Vagina (tissue), 2 donors: ENCODE measurements around the gene RS1. TPM values are rescaled to one million over a fixed set of nuclear protein-coding genes. Genes with fewer than 3 reads are reported as not detected.

ENCODE experiments used
- DNase-seq, 2 donors: peaks; one replicate each; pipeline ENCODE4 v3.0.0-alpha.2; 2017; ENCODE audit errors: extremely low spot score in 2 of 2
- H3K27ac ChIP-seq: fragments of 200-600 bp; sonication (generic); one replicate; pipeline ENCODE4 v1.5.1; 2019
- H3K27me3 ChIP-seq: fragments of 200-600 bp; sonication (generic); one replicate; pipeline ENCODE4 v1.5.1; 2019
- H3K36me3 ChIP-seq, 2 donors: fragments of 200-600 bp; sonication (generic); one replicate each; pipeline ENCODE4 v1.5.1; 2017 to 2019
- H3K4me1 ChIP-seq: fragments of 200-600 bp; sonication (generic); one replicate; pipeline ENCODE4 v1.5.1; 2019
- H3K4me3 ChIP-seq, 2 donors: fragments of 200-600 bp; sonication (generic); 1 replicate in 1 of 2; 2 replicates in 1 of 2; pipeline ENCODE4 v1.5.1; 2016 to 2019
- H3K9me3 ChIP-seq: fragments of 200-600 bp; sonication (generic); one replicate; pipeline ENCODE4 v1.5.1; 2019
- POLR2A ChIP-seq, 2 donors: fragments of 450-650 bp; IDR thresholded peaks; one replicate each; pipeline ENCODE4 v1.6.1; 2017; ENCODE audit warnings: antibody characterized with exemption in 2 of 2, mild to moderate bottlenecking in 2 of 2, moderate library complexity in 2 of 2
- POLR2AphosphoS5 ChIP-seq, 2 donors: sonication (generic); formaldehyde crosslinking; IDR thresholded peaks; one replicate each; pipeline ENCODE4 v1.9.0; 2017; ENCODE audit warnings: antibody characterized with exemption in 2 of 2, mild to moderate bottlenecking in 2 of 2, low read depth in 1 of 2; ENCODE audit not compliant: insufficient read depth in 1 of 2
- intact Hi-C: fragments of 100-400 bp; cut with DNase I; formaldehyde crosslinking; loops from one replicate; pipeline ENCODE4 v1.15.1; 2023
- total RNA-seq: library from RNA; depleted of rRNA; stranded (reverse); fragments of >200 nt; gene quantifications from one replicate; pipeline ENCODE4 v1.2.3, GENCODE V29; 2016
- TF ChIP-seq, protein P1 (sequence below), 3 experiments: fragments of 450-650 bp in 2 of 3; fragments of 200-600 bp in 1 of 3; sonication (generic) in 1 of 3; IDR thresholded peaks; one replicate each; pipeline ENCODE4 v1.5.1; 2017 to 2019; ENCODE audit warnings: antibody characterized with exemption in 3 of 3, mild to moderate bottlenecking in 2 of 3, moderate library complexity in 2 of 3

RS1 gene
- total RNA-seq, 1 donor from 2014 or later, result not detected

DNA sequence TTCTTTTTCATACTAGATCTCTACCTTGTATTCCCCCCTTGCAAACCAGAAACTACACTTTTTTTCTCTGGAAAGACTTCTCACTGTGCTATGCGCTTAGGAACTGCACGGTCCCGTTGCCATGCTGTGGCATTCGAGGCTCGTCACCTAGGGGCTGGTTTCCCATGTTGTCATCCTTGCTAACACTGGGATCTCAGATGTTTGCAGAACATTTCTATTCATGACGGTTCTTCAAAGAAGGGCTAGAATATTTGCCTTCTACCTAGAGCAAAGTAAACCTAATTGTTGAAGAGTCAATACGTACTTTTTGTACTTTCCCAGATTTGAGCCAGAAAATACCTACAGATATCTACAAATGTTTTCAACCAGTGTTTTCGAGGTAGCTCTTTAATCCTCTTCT lies 41.0 kb downstream of the RS1 start:
- no peak for DNase-seq
- Histone ChIP-seq H3K27ac (no peak overlapping the region), H3K36me3 (no peaks in the 10 kb centered on the region), H3K4me1 (no peaks in the 10 kb centered on the region), H3K4me3 (no peak overlapping the region), H3K9me3 (no peaks in the 10 kb centered on the region), H3K27me3 (no peaks in the 10 kb centered on the region)
- no peak for TF ChIP-seq POLR2AphosphoS5 (IDR thresholded peaks at IDR 0.05; ENCODE audit: insufficient read depth in 1 of 2, low read depth in 1 of 2)
- TF ChIP-seq POLR2A (IDR thresholded peaks at IDR 0.05), result no peak
- TF ChIP-seq, protein P1, sequence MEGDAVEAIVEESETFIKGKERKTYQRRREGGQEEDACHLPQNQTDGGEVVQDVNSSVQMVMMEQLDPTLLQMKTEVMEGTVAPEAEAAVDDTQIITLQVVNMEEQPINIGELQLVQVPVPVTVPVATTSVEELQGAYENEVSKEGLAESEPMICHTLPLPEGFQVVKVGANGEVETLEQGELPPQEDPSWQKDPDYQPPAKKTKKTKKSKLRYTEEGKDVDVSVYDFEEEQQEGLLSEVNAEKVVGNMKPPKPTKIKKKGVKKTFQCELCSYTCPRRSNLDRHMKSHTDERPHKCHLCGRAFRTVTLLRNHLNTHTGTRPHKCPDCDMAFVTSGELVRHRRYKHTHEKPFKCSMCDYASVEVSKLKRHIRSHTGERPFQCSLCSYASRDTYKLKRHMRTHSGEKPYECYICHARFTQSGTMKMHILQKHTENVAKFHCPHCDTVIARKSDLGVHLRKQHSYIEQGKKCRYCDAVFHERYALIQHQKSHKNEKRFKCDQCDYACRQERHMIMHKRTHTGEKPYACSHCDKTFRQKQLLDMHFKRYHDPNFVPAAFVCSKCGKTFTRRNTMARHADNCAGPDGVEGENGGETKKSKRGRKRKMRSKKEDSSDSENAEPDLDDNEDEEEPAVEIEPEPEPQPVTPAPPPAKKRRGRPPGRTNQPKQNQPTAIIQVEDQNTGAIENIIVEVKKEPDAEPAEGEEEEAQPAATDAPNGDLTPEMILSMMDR (IDR thresholded peaks at IDR 0.05), result no peak
- intact Hi-C loops, result no loop called here

DNA sequence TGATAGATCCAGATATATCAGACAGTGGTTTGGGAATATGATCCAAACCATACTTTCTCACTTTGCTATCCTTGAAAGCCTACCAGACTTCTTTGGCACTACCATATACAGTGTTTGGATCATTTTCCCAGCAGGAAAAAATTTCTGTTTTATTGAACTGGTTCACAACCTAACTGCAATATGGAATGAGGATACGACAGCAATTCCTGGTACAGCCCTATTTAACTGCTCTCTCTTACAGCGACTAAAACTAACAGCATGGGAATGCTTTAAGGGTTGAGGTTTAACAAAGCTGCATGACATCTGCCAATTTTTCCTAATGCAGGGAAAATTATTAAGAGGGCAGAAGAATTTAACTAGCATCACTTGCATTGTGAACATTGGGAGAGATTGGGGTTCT lies 47.3 kb downstream of the RS1 start:
- Histone ChIP-seq H3K27ac (no peak overlapping the region), H3K9me3 (no peaks in the 10 kb centered on the region), H3K36me3 (no peaks in the 10 kb centered on the region), H3K4me1 (no peaks in the 10 kb centered on the region), H3K27me3 (no peaks in the 10 kb centered on the region), H3K4me3 (no peak overlapping the region)
- no peak for DNase-seq
- intact Hi-C loops, result no loop called here
- TF ChIP-seq POLR2AphosphoS5 (IDR thresholded peaks at IDR 0.05; ENCODE audit: insufficient read depth in 1 of 2, low read depth in 1 of 2) (no peak), POLR2A (IDR thresholded peaks at IDR 0.05) (no peak)
- TF ChIP-seq, protein P1 (IDR thresholded peaks at IDR 0.05), result no peak

DNA sequence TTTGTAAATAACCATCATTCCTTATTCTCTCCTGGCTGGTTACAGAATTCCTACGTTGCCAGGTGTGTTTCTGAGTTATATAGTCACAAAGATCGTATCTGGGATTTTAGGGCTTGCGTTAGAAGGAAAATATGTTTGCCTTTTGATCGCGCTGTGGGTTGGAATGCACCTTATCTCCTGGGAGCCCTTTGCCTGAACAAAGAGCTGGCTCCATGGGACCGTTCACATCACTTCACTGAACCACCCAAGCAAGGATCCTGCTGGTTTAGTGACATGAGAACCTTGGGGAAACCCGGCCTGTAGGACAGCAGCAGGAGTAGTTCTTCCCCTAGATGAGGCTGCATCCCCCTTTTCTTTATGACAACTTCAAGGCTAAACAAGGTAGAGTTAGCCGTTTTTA lies 51.6 kb downstream of the RS1 start:
- no peaks in the 10 kb centered on the region for H3K9me3 ChIP-seq
- H3K27ac ChIP-seq, result no peak overlapping the region
- H3K27me3 ChIP-seq, result no peaks in the 10 kb centered on the region
- no peaks in the 10 kb centered on the region for H3K36me3 ChIP-seq
- TF ChIP-seq, protein P1 (IDR thresholded peaks at IDR 0.05), result no peak
- TF ChIP-seq POLR2AphosphoS5 (IDR thresholded peaks at IDR 0.05; ENCODE audit: insufficient read depth in 1 of 2, low read depth in 1 of 2) (no peak), POLR2A (IDR thresholded peaks at IDR 0.05) (no peak)
- no peak for DNase-seq
- intact Hi-C loops, result no loop called here
- no peaks in the 10 kb centered on the region for H3K4me1 ChIP-seq
- H3K4me3 ChIP-seq, result no peak overlapping the region

DNA sequence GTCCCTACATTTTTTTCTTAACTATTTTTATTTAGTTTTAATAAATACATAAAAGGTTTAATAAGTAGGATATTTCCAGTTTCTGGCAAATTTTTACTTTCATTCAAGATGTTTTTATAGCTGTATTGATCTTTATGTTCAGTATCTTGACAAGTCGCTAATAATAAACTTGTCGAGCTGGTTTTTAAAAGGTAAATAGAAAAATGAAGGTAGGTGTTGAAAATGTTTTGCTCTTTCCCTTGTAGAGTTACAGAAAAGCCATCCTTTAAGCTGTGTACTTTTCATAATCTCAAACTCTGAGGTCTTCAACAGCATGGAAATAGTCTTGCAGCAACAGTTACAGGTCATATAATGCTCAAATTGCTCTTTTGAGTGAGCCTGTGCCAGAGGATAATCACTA lies 52.6 kb downstream of the RS1 start:
- intact Hi-C loops, result no loop called here
- no peak overlapping the region for H3K4me3 ChIP-seq
- no peaks in the 10 kb centered on the region for H3K4me1 ChIP-seq
- H3K36me3 ChIP-seq, result no peaks in the 10 kb centered on the region
- H3K9me3 ChIP-seq, result no peaks in the 10 kb centered on the region
- TF ChIP-seq POLR2A (IDR thresholded peaks at IDR 0.05) (no peak), POLR2AphosphoS5 (IDR thresholded peaks at IDR 0.05; ENCODE audit: insufficient read depth in 1 of 2, low read depth in 1 of 2) (no peak)
- TF ChIP-seq, protein P1 (IDR thresholded peaks at IDR 0.05), result no peak
- H3K27ac ChIP-seq, result no peak overlapping the region
- no peaks in the 10 kb centered on the region for H3K27me3 ChIP-seq
- DNase-seq, result no peak

DNA sequence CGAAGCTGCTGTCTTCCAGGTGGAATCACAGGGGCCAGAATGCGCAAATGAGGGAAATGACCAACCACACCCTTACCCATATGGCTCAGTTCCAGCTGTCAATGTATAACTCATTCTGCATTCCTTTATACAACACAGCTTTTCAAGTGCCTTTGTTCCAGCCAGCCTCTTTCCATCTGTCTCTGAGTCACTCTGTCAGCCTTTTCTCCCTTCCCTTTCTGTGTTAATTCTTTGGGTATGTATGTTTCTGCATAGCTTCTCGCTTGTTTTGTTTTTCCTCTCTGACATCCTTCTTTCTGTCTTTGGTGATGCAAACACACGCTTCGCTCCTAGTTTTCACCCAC lies 54.5 kb downstream of the RS1 start:
- no peaks in the 10 kb centered on the region for H3K27me3 ChIP-seq
- no peak overlapping the region for H3K4me3 ChIP-seq
- intact Hi-C loops, result no loop called here
- no peak for DNase-seq
- no peak overlapping the region for H3K27ac ChIP-seq
- TF ChIP-seq, protein P1 (IDR thresholded peaks at IDR 0.05), result no peak
- TF ChIP-seq POLR2A (IDR thresholded peaks at IDR 0.05) (no peak), POLR2AphosphoS5 (IDR thresholded peaks at IDR 0.05; ENCODE audit: insufficient read depth in 1 of 2, low read depth in 1 of 2) (no peak)
- H3K9me3 ChIP-seq, result no peaks in the 10 kb centered on the region
- no peaks in the 10 kb centered on the region for H3K4me1 ChIP-seq
- H3K36me3 ChIP-seq, result no peaks in the 10 kb centered on the region
